ENCODE data around the gene ARHGAP45. TPM values are rescaled to one million over a fixed set of nuclear protein-coding genes. Genes with fewer than 3 reads are reported as not detected.

ARHGAP45 gene
- total RNA-seq, 4 donors from 2014 or later: 28.4 to 66.9 (median 38.6) TPM

GRCh38 chr19:1093811-1094553, 27.0 kb downstream of the ARHGAP45 start:
- Histone ChIP-seq H3K9me3 (no peaks in the 10 kb centered on the region), H3K4me3 (peak overlapping the region; percentile 85 to 100 (median 96)), H3K4me1 (peaks cover 0 to 66% (median 32%) of the 10 kb centered on the region in 4 donors), H3K27ac (peak overlapping the region in 1 of 4 donors; percentile 92), H3K27me3 (no peaks in the 10 kb centered on the region), H3K36me3 (peaks cover 0 to 43% (median 7%) of the 10 kb centered on the region in 3 donors)
- TF ChIP-seq POLR2A (IDR thresholded peaks at IDR 0.05): no peak
- TF ChIP-seq CTCF (IDR thresholded peaks at IDR 0.05): no peak
- no peak for TF ChIP-seq EP300 (IDR thresholded peaks at IDR 0.05)
- WGBS, 2 donors: 43 to 66% methylated on average over 17 to 20 of the region's 32 CpGs
- no peak for DNase-seq (ENCODE audit: low spot score in 2 of 2)

GRCh38 chr19:1094655-1094977, 27.6 kb downstream of the ARHGAP45 start:
- H3K4me3 ChIP-seq: peak overlapping the region; percentile 85 to 100 (median 96)
- H3K36me3 ChIP-seq: peaks cover 0 to 37% (median 7%) of the 10 kb centered on the region in 3 donors
- 0 to 4% methylated on average over 5 to 15 of the region's 19 CpGs for WGBS, 2 donors
- DNase-seq (ENCODE audit: low spot score in 2 of 2): no peak
- H3K9me3 ChIP-seq: no peaks in the 10 kb centered on the region
- no peaks in the 10 kb centered on the region for H3K27me3 ChIP-seq
- peaks cover 0 to 66% (median 35%) of the 10 kb centered on the region in 4 donors for H3K4me1 ChIP-seq
- TF ChIP-seq CTCF (IDR thresholded peaks at IDR 0.05) (no peak), POLR2A (IDR thresholded peaks at IDR 0.05) (no peak), EP300 (IDR thresholded peaks at IDR 0.05) (no peak)
- H3K27ac ChIP-seq: peak overlapping the region; percentile 47 to 92 (median 80)

GRCh38 chr19:1094978-1095701, 28.2 kb downstream of the ARHGAP45 start, which contains the start of gene POLR2E:
Gene POLR2E (minus strand): TSS chr19:1095375. CDS start chr19:1095315, 60 bp downstream.
- no peaks in the 10 kb centered on the region for H3K9me3 ChIP-seq
- no peaks in the 10 kb centered on the region for H3K27me3 ChIP-seq
- H3K4me3 ChIP-seq: peak within 1 kb of the TSS; percentile 85 to 100 (median 96)
- peaks cover 0 to 32% (median 7%) of the 10 kb centered on the region in 3 donors for H3K36me3 ChIP-seq
- WGBS, 2 donors: 1% methylated on average over 26 to 36 of the region's 81 CpGs
- H3K27ac ChIP-seq: peak within 1 kb of the TSS; percentile 47 to 92 (median 80)
- TF ChIP-seq POLR2A (IDR thresholded peaks at IDR 0.05) (peak; percentile 60 to 89), CTCF (IDR thresholded peaks at IDR 0.05) (no peak), EP300 (IDR thresholded peaks at IDR 0.05) (peak; percentile 91 to 96)
- DNase-seq (ENCODE audit: low spot score in 2 of 2): peak; percentile 95 to 96
- H3K4me1 ChIP-seq: peaks cover 0 to 67% (median 38%) of the 10 kb centered on the region in 4 donors

- 71 to 72% methylated on average over 7 of the region's 7 CpGs for WGBS, 2 donors
- H3K4me3 ChIP-seq: no peak overlapping the region
- H3K36me3 ChIP-seq: peaks cover 0 to 11% (median 7%) of the 10 kb centered on the region in 3 donors
- H3K4me1 ChIP-seq: peaks cover 0 to 79% (median 62%) of the 10 kb centered on the region in 4 donors
- peak overlapping the region in 3 of 4 donors; percentile 64 to 95 (median 91) for H3K27ac ChIP-seq
- DNase-seq (ENCODE audit: low spot score in 2 of 2): no peak
- no peaks in the 10 kb centered on the region for H3K9me3 ChIP-seq
- H3K27me3 ChIP-seq: no peaks in the 10 kb centered on the region
- TF ChIP-seq CTCF (IDR thresholded peaks at IDR 0.05) (no peak), POLR2A (IDR thresholded peaks at IDR 0.05) (no peak), EP300 (IDR thresholded peaks at IDR 0.05) (no peak)
These were observed 30.8 kb downstream of the ARHGAP45 start for GRCh38 chr19:1097810-1098176.

All from tibial nerve (tissue), 4 donors.